ENCODE data around the gene CLDN20. TPM values are rescaled to one million over a fixed set of nuclear protein-coding genes. Genes with fewer than 3 reads are reported as not detected.

The CLDN20 gene
- total and polyA plus RNA-seq, 5 donors, result not detected

DNA sequence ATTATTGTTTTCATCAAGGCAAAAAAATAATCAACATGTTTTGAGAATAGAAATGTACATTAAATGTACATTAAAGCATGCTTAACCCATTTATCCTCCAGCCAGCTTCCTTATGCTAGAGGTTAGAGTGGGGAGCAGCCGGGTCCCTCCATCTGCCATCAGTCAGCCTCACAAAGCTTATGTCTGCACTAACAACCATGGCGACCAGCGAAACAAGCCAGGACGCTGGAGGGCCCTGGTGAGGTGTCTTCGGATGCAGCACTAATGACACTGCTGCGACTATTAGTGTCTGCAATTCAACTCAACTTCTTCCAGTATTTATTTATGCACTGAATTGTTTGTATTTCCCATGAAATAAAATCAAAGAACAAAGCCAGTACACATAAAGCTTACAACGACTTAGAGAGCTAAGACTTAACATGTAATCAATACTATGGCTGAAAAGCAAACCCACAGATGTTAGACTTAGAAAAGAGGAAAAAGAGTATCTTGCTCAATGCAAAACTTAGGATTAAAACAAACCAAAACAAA lies 6.8 kb downstream of the CLDN20 start:
- Histone ChIP-seq H3K4me1 (ENCODE audit: control insufficient read depth, insufficient read depth, low read length) (peaks cover 4% of the 10 kb centered on the region), H3K27me3 (ENCODE audit: control insufficient read depth, insufficient read depth) (no peaks in the 10 kb centered on the region), H3K9me3 (ENCODE audit: control insufficient read depth, low read length) (no peaks in the 10 kb centered on the region), H3K27ac (ENCODE audit: low read length) (no peak overlapping the region), H3K4me3 (ENCODE audit: low read length) (no peak overlapping the region)
- intact Hi-C loops (cut with DNase I), result no loop called here
- ATAC-seq, result no peak
- 84% methylated on average over 7 of the region's 7 CpGs for WGBS
- DNase-seq, result no peak

DNA sequence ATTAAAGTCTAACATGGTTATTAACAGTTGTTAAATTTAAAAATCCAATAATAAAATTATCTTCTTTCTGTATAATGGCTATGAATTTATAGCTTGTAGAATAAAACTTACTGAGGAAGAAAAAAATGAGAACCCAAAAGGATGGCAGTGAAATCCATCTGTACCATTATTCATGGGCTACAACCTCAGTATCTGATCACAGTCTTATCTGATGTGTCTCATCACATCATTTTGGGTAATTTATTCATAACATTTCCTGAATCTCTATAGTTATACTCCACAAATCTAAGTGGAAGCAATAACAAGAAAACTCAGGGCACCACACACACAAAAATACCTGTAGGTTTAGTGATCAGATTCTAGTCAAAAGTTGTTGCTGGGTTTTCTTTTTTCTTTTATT lies 7.3 kb downstream of the CLDN20 start:
- no peak for ATAC-seq
- H3K27me3 ChIP-seq (ENCODE audit: control insufficient read depth, insufficient read depth), result no peaks in the 10 kb centered on the region
- H3K4me1 ChIP-seq (ENCODE audit: control insufficient read depth, insufficient read depth, low read length), result peaks cover 4% of the 10 kb centered on the region
- H3K4me3 ChIP-seq (ENCODE audit: low read length), result no peak overlapping the region
- H3K27ac ChIP-seq (ENCODE audit: low read length), result no peak overlapping the region
- no peak for DNase-seq
- H3K9me3 ChIP-seq (ENCODE audit: control insufficient read depth, low read length), result no peaks in the 10 kb centered on the region
- intact Hi-C loops (cut with DNase I), result no loop called here

DNA sequence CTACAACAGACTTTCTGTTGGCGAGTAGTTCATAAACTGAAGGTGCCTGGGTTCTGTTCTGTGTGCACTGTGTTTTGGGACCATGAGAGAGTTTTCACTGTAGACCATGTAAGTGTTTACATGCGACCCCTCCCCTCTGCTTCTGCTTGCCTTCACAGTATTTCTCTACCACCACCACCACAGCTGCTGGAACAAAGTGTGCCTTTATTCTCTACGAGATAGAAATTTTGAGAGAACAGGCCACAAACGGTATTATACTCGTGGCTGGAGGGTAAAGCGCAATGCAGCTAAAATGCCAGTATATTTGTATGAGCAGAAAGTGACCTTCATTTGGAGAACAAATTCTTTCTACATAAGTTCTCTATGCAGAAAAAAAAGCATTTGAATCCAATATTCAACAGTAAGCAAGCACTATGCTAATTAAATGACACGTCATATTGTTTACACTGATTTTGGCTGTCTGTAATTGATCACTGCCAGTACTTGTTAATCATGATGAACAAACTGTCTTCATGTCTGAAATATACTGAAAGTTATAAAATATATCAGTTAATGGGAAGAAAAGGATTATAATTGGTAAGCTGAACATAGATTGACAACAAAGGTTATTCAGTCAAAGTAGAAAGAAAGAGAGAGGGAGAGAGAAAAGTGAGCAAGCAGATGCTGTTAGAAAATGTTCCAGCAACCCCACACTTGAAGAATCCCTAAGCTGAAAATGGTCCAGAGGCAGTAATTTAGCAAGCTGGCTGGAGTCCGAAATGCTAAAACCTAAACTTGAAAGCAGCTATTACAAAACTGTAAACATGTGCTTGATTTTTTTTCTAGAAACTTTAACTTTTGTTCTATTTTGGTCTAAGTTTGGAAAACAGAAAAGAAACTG lies 8.8 kb downstream of the CLDN20 start:
- 77% methylated on average over 8 of the region's 8 CpGs for WGBS
- intact Hi-C loops (cut with DNase I), result no loop called here

DNA sequence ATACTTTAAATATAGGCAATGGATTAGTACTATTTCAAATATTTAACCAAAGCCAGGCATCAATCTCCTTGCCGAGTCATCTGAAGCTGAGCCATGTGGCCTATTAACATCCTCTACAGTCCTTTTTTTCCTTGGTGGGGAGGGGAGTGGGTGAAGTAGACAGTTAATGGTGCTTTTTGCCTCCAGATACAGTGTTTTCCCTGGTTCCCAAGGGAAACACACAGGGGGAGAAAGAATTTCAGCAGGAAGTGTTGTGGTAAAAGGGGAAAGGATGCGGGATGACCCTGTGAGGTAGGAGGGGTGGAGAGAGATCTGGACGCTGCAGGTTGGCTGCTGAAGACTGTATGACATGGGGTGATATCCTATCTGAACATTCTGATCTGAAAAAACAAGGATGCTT lies 9.6 kb downstream of the CLDN20 start:
- DNase-seq (no peak), ATAC-seq (no peak)
- H3K4me3 ChIP-seq (ENCODE audit: low read length), result no peak overlapping the region
- H3K27me3 ChIP-seq (ENCODE audit: control insufficient read depth, insufficient read depth), result no peaks in the 10 kb centered on the region
- peaks cover 5% of the 10 kb centered on the region for H3K4me1 ChIP-seq (ENCODE audit: control insufficient read depth, insufficient read depth, low read length)
- H3K27ac ChIP-seq (ENCODE audit: low read length), result peak overlapping the region; percentile 23
- intact Hi-C loops (cut with DNase I), result no loop called here
- 44% methylated on average over 3 of the region's 3 CpGs for WGBS
- H3K9me3 ChIP-seq (ENCODE audit: control insufficient read depth, low read length), result no peaks in the 10 kb centered on the region

More for the DNA sequence above, 8.8 kb downstream of the CLDN20 start:
- no peak overlapping the region for H3K4me3 ChIP-seq (ENCODE audit: low read length)
- ATAC-seq (no peak), DNase-seq (no peak)
- H3K9me3 ChIP-seq (ENCODE audit: control insufficient read depth, low read length), result no peaks in the 10 kb centered on the region
- peak overlapping the region; percentile 76 for H3K27ac ChIP-seq (ENCODE audit: low read length)
- H3K4me1 ChIP-seq (ENCODE audit: control insufficient read depth, insufficient read depth, low read length), result peaks cover 4% of the 10 kb centered on the region
- H3K27me3 ChIP-seq (ENCODE audit: control insufficient read depth, insufficient read depth), result no peaks in the 10 kb centered on the region

GRCh38 chr6:155274106-155274505 lies 10.3 kb downstream of the CLDN20 start:
- intact Hi-C loops (cut with DNase I), result no loop called here
- DNase-seq (no peak), ATAC-seq (no peak)
- Histone ChIP-seq H3K27ac (ENCODE audit: low read length) (no peak overlapping the region), H3K9me3 (ENCODE audit: control insufficient read depth, low read length) (no peaks in the 10 kb centered on the region), H3K4me3 (ENCODE audit: low read length) (no peak overlapping the region), H3K27me3 (ENCODE audit: control insufficient read depth, insufficient read depth) (no peaks in the 10 kb centered on the region), H3K4me1 (ENCODE audit: control insufficient read depth, insufficient read depth, low read length) (peaks cover 5% of the 10 kb centered on the region)
- 51% methylated on average over 2 of the region's 2 CpGs for WGBS

DNA sequence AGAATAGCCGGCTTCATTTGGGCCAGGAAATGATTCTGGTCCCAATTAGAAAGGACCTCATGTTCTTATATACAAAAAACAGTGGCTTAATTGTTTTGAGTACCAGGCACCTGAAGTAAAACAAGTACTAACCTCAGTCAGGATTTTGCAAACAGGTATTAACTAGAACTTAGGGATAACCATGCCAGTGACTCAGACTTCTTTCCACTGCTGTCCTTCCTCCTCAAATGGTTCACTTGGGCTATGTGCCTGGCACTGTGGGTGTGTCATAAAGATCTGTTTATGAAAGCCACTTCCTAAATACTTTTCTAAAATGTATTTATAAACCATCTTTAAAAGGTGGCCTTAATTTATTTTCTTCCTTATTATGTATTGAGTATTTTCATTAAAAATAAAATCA lies 10.7 kb downstream of the CLDN20 start:
- WGBS, result 61% methylated on average over 1 of the region's 1 CpG
- peaks cover 5% of the 10 kb centered on the region for H3K4me1 ChIP-seq (ENCODE audit: control insufficient read depth, insufficient read depth, low read length)
- intact Hi-C loops (cut with DNase I), result no loop called here
- H3K9me3 ChIP-seq (ENCODE audit: control insufficient read depth, low read length), result no peaks in the 10 kb centered on the region
- ATAC-seq, result no peak
- H3K27ac ChIP-seq (ENCODE audit: low read length), result no peak overlapping the region
- no peak overlapping the region for H3K4me3 ChIP-seq (ENCODE audit: low read length)
- no peak for DNase-seq
- no peaks in the 10 kb centered on the region for H3K27me3 ChIP-seq (ENCODE audit: control insufficient read depth, insufficient read depth)

DNA sequence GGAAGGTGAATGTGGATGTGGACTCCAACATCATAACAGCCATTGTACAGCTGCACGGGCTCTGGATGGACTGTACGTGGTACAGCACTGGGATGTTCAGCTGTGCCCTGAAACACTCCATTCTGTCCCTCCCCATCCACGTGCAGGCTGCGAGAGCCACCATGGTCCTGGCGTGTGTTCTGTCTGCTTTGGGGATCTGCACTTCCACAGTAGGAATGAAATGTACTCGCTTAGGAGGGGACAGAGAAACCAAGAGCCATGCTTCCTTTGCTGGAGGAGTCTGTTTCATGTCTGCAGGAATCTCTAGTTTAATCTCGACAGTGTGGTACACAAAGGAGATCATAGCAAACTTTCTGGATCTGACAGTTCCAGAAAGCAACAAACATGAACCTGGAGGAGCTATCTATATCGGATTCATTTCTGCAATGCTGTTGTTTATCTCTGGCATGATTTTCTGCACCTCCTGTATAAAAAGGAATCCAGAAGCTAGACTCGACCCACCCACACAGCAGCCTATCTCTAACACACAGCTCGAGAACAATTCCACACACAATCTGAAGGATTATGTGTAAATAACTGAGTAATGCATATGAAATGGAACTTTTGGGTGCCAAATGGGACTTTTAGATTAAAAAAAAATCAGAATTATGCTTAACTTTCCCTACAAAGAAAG lies 12.1 kb downstream of the CLDN20 start:
- 45% methylated on average over 10 of the region's 10 CpGs for WGBS
- Histone ChIP-seq H3K27ac (ENCODE audit: low read length) (peak overlapping the region; percentile 38), H3K4me1 (ENCODE audit: control insufficient read depth, insufficient read depth, low read length) (peaks cover 5% of the 10 kb centered on the region), H3K4me3 (ENCODE audit: low read length) (no peak overlapping the region), H3K27me3 (ENCODE audit: control insufficient read depth, insufficient read depth) (no peaks in the 10 kb centered on the region), H3K9me3 (ENCODE audit: control insufficient read depth, low read length) (no peaks in the 10 kb centered on the region)
- intact Hi-C loops (cut with DNase I), result no loop called here
- DNase-seq, result peak in 1 of 3 donors; percentile 41
- peak; percentile 68 to 86 for ATAC-seq

- ATAC-seq (peak; percentile 37 to 40), DNase-seq (no peak)
- intact Hi-C loops (cut with DNase I), result no loop called here
- H3K27ac ChIP-seq (ENCODE audit: low read length), result no peak overlapping the region
- no peaks in the 10 kb centered on the region for H3K27me3 ChIP-seq (ENCODE audit: control insufficient read depth, insufficient read depth)
- H3K4me1 ChIP-seq (ENCODE audit: control insufficient read depth, insufficient read depth, low read length), result peaks cover 5% of the 10 kb centered on the region
- H3K9me3 ChIP-seq (ENCODE audit: control insufficient read depth, low read length), result no peaks in the 10 kb centered on the region
- no peak overlapping the region for H3K4me3 ChIP-seq (ENCODE audit: low read length)
These were observed 12.8 kb downstream of the CLDN20 start for GRCh38 chr6:155276638-155277037.

DNA sequence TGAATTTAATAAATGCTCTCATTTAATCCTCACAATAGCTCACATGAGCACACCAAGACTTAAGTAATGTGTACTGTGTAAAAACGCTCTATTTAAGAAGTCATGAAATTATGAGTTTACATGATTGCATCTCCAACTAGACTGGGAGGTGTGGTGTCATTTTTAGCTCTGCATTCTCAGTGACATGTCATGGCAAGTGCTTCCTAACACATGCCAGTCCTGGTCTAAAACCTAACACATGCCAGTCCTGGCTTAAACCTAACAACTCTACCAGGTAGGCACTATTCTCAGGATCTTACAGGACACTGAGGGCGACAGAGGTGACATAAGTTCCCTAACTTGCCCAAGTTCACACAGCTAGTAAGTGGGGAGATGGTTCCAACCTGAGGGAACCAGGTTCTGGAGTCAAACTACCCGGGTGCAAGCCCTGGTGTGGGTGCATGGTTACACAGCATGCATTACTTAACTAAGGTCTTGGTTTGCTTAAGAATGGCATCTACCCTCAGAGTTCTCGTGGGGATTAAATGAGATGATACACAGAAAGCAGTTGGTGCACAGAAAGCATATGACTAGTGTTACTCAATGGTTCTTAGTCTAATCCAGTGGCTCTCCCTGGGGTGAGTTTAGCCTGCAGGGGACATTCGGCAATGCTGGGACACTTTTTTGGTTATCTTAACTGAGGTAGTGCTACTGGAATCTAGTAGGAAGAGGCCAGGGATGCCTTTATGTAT lies 14.7 kb downstream of the CLDN20 start:
- H3K4me1 ChIP-seq (ENCODE audit: control insufficient read depth, insufficient read depth, low read length), result peaks cover 3% of the 10 kb centered on the region

DNA sequence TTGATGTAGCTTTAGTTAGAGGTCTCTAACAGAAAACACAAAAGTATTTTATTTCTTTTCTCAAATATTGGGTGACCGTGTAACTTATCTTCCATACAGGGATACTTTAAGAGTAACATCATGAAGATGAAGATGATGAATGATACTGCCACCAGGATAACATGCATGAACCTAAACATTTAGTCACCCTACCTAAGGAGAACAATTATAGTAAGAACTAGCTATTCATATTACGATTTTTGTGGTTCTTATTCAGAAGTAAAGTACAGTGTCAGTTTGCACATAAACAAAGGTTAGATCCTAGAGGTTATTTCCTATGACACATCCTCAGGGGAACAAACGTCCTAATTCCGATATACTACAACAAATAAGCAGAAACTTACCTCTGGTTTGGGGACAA lies 21.0 kb downstream of the CLDN20 start:
- no peak overlapping the region for H3K4me3 ChIP-seq (ENCODE audit: low read length)
- WGBS, result 90% methylated on average over 4 of the region's 4 CpGs
- DNase-seq (no peak), ATAC-seq (no peak)
- no peaks in the 10 kb centered on the region for H3K27me3 ChIP-seq (ENCODE audit: control insufficient read depth, insufficient read depth)
- no peaks in the 10 kb centered on the region for H3K4me1 ChIP-seq (ENCODE audit: control insufficient read depth, insufficient read depth, low read length)
- H3K9me3 ChIP-seq (ENCODE audit: control insufficient read depth, low read length), result no peaks in the 10 kb centered on the region
- H3K27ac ChIP-seq (ENCODE audit: low read length), result no peak overlapping the region
- intact Hi-C loops (cut with DNase I), result no loop called here

More for the DNA sequence above, 14.7 kb downstream of the CLDN20 start:
- intact Hi-C loops (cut with DNase I), result no loop called here
- WGBS, result 85% methylated on average over 5 of the region's 5 CpGs
- Histone ChIP-seq H3K27me3 (ENCODE audit: control insufficient read depth, insufficient read depth) (no peaks in the 10 kb centered on the region), H3K4me3 (ENCODE audit: low read length) (no peak overlapping the region), H3K9me3 (ENCODE audit: control insufficient read depth, low read length) (no peaks in the 10 kb centered on the region), H3K27ac (ENCODE audit: low read length) (no peak overlapping the region)
- no peak for DNase-seq
- no peak for ATAC-seq

GRCh38 chr6:155287762-155288161 lies 23.9 kb downstream of the CLDN20 start:
- intact Hi-C loops (cut with DNase I), result no loop called here
- Histone ChIP-seq H3K4me1 (ENCODE audit: control insufficient read depth, insufficient read depth, low read length) (no peaks in the 10 kb centered on the region), H3K27me3 (ENCODE audit: control insufficient read depth, insufficient read depth) (no peaks in the 10 kb centered on the region), H3K4me3 (ENCODE audit: low read length) (peak overlapping the region; percentile 28), H3K9me3 (ENCODE audit: control insufficient read depth, low read length) (no peaks in the 10 kb centered on the region), H3K27ac (ENCODE audit: low read length) (no peak overlapping the region)
- 63% methylated on average over 2 of the region's 2 CpGs for WGBS
- ATAC-seq, result no peak
- DNase-seq, result no peak

Measured in right cardiac atrium (tissue), 5 donors.